Muscle of leg (tissue), 11 donors: ENCODE data around the gene SPDEF. TPM values are rescaled to one million over a fixed set of nuclear protein-coding genes. Genes with fewer than 3 reads are reported as not detected.

Experiments
- DNase-seq: peaks from one replicate; pipeline ENCODE4 v3.0.0; 2013
- H3K27ac ChIP-seq: one replicate; pipeline ENCODE4 v1.5.1; 2013; ENCODE audit warnings: mild to moderate bottlenecking, low read length, control low read depth
- H3K27me3 ChIP-seq: one replicate; pipeline ENCODE4 v1.6.1; 2013; ENCODE audit warnings: low read length; ENCODE audit not compliant: control insufficient read depth, insufficient read depth
- H3K36me3 ChIP-seq: one replicate; pipeline ENCODE4 v1.6.1; 2013; ENCODE audit warnings: low read length; ENCODE audit not compliant: control insufficient read depth, insufficient read depth
- H3K4me1 ChIP-seq: one replicate; pipeline ENCODE4 v1.6.1; 2013; ENCODE audit warnings: low read length; ENCODE audit not compliant: control insufficient read depth, insufficient read depth
- H3K4me3 ChIP-seq: one replicate; pipeline ENCODE4 v1.5.1; 2013; ENCODE audit warnings: low read length, control low read depth
- H3K9me3 ChIP-seq: replicated peaks from 2 replicates; pipeline ENCODE4 v1.6.1; 2013; ENCODE audit warnings: low read depth, low read length; ENCODE audit not compliant: control insufficient read depth
- WGBS: methylation state at CpG from one replicate; pipeline ENCODE4 v1.1.5; 2013; ENCODE audit warnings: missing lambda C conversion rate; ENCODE audit not compliant: insufficient coverage; 5-methylcytosine and 5-hydroxymethylcytosine counted together
- polyA plus RNA-seq, 8 donors: library from polyadenylated mRNA; unstranded; fragments of 120-200 nt; gene quantifications; one replicate each; pipeline versions ENCODE4 v1.2.1 to v1.2.3, GENCODE V29; 2013; ENCODE audit warnings: inconsistent platforms in 1 of 8, low replicate concordance in 1 of 8; ENCODE audit not compliant: insufficient read length in 8 of 8, insufficient read depth in 1 of 8
- total RNA-seq: library from RNA; stranded (reverse); fragments of 120-200 nt; gene quantifications from one replicate; pipeline ENCODE4 v1.2.4, GENCODE V29; 2013

The SPDEF gene
- total and polyA plus RNA-seq, 9 donors: 0.04 to 0.28 (median 0.11) TPM; not detected in 3

DNA sequence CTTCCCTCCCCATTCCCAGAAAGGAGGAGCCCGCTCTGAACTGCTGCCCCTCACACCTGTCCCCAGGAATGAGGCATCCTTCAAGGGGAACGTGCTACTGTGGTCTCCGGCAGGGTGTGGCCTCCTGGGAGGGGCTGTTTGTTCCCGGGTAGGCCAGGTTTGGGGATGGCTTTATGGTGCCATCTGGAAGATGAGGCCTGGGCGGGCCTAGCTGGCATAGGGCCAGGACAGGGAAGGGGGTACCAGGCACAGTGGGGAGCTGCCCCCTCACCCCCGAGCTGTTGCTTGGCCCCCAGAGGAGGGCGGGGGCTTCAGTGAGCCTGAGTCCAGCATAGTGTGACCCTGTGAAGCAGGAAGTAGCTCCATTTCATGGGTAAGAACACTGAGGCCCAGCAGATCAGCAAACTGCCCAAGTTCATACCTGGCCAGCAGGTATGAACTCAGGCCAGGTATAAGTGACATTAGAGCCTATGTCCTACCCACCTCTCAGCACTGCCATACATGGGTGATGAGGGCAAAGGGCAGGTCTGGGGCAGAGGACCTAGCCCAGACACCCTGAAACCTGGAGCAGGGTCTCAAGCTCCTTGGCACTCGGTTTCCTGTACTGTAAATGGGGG, 17.5 kb upstream of the SPDEF start:
- no peak for DNase-seq
- peaks cover 4% of the 10 kb centered on the region for H3K4me1 ChIP-seq
- no peaks in the 10 kb centered on the region for H3K9me3 ChIP-seq
- H3K4me3 ChIP-seq: no peak overlapping the region
- no peaks in the 10 kb centered on the region for H3K36me3 ChIP-seq
- 68% methylated on average over 4 of the region's 8 CpGs for WGBS
- H3K27me3 ChIP-seq: peaks cover 4% of the 10 kb centered on the region
- no peak overlapping the region for H3K27ac ChIP-seq

DNA sequence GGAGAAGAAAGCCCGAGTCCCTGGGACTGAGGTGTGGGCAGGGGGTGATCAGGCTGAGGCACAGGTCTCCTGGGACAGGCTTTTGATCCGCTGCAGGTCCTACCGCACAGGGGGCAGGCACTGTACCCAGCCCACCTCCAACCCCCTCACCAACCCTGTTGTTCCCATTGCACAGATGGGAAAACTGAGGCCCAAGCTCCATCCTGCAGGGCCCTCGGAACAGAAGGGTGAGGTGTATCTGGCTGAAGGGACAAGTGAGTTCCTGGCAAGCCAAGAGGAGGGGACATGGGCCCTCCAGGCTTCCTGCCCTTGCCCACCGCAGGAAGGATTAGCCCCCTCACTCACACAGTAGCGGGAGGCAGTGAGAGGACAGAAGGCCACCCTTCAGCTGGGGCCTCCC, 16.5 kb upstream of the SPDEF start:
- no peaks in the 10 kb centered on the region for H3K9me3 ChIP-seq

DNA sequence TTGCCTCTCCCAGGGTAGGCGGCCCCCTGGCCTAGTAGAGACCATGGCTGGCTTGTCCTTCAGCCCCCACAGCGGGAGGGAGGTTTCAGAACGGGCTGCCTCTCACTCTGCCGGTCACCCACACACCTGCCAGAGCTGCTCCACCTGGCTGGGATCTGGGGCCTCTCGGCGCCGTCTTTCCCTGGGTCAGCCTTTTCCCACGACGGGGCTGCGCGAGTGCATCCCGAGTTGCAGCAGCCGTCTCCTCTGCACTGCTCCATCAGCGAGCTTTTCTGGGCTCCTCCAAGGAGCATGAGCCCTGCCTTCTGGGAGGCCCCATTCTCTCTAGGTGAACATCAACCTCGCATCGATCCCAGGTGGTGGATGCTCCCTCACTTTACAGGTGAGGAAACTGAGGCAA, 15.9 kb upstream of the SPDEF start:
- no peak for DNase-seq

More for the DNA sequence above, 16.5 kb upstream of the SPDEF start:
- Histone ChIP-seq H3K27ac (no peak overlapping the region), H3K36me3 (no peaks in the 10 kb centered on the region), H3K4me1 (peaks cover 4% of the 10 kb centered on the region), H3K4me3 (no peak overlapping the region), H3K27me3 (peaks cover 5% of the 10 kb centered on the region)
- DNase-seq: no peak
- WGBS: no CpG with 5 or more reads among the region's 6 CpGs

DNA sequence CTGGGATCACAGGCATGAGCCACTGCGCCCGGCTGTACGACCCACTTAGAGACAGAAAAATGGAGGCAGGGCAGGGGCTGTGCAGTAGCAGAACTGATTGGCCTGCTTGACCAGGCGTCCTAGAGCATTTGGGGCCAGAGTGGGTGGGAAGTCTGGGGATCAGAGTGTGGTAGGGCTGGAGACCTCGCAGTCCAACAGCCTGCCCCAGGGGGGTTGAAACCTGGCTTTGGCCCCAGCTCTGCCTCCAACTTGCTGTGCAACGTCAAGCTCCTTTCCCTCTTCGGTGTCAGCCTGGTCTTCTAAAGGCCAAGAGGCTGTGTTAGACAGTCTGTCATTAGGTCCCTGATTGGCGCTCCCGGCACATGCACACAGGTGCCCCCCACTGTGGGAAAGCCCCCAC, 15.3 kb upstream of the SPDEF start:
- H3K9me3 ChIP-seq: no peaks in the 10 kb centered on the region
- 50% methylated on average over 9 of the region's 9 CpGs for WGBS
- peak; percentile 52 for DNase-seq
- H3K4me1 ChIP-seq: peaks cover 4% of the 10 kb centered on the region
- H3K27ac ChIP-seq: no peak overlapping the region
- H3K36me3 ChIP-seq: no peaks in the 10 kb centered on the region
- H3K27me3 ChIP-seq: peaks cover 12% of the 10 kb centered on the region
- H3K4me3 ChIP-seq: no peak overlapping the region

More for the DNA sequence above, 15.9 kb upstream of the SPDEF start:
- WGBS: 49% methylated on average over 14 of the region's 16 CpGs
- H3K36me3 ChIP-seq: no peaks in the 10 kb centered on the region
- peaks cover 8% of the 10 kb centered on the region for H3K27me3 ChIP-seq
- H3K9me3 ChIP-seq: no peaks in the 10 kb centered on the region
- H3K27ac ChIP-seq: no peak overlapping the region
- H3K4me1 ChIP-seq: peaks cover 4% of the 10 kb centered on the region
- H3K4me3 ChIP-seq: no peak overlapping the region

DNA sequence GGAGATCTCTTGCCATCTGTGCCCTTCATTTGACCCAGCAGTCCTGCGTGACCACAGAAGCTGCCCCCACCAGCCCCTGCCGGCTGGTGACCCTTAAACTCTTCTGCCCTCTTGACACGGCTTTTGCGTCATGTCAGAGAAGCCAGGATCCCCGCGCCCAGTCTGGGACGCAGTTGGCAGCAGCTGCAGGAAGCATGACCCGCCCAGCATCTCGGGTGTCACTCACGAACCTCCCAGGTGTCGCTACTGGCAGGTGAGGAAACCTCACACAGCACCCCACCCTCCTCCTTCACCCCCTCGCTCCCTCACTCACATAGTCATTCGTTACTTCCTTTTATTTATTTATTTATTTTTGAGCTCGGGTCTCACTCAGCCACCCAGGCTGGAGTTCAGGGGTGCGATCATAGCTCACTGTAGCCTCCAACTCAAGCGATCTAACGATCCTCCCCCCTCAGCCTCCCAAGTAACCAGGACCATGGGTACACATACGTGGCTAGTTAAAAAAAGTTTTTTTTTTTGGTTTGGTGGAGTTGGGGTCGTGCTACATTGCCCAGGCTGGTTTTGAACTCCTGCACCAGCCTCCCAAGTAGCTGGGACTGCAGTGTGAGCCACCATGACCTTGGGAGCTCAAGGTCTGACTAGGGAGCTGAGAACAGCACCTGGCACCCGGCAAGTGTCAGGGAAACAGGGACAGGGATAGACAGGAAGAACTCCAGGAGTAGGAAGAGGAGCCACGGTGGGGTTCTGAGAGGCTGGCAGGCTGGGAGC, 14.1 kb upstream of the SPDEF start:
- no peaks in the 10 kb centered on the region for H3K36me3 ChIP-seq
- no peaks in the 10 kb centered on the region for H3K9me3 ChIP-seq
- WGBS: 71% methylated on average over 18 of the region's 21 CpGs
- DNase-seq: no peak
- no peak overlapping the region for H3K27ac ChIP-seq
- peaks cover 12% of the 10 kb centered on the region for H3K27me3 ChIP-seq
- H3K4me3 ChIP-seq: no peak overlapping the region
- peaks cover 4% of the 10 kb centered on the region for H3K4me1 ChIP-seq

DNA sequence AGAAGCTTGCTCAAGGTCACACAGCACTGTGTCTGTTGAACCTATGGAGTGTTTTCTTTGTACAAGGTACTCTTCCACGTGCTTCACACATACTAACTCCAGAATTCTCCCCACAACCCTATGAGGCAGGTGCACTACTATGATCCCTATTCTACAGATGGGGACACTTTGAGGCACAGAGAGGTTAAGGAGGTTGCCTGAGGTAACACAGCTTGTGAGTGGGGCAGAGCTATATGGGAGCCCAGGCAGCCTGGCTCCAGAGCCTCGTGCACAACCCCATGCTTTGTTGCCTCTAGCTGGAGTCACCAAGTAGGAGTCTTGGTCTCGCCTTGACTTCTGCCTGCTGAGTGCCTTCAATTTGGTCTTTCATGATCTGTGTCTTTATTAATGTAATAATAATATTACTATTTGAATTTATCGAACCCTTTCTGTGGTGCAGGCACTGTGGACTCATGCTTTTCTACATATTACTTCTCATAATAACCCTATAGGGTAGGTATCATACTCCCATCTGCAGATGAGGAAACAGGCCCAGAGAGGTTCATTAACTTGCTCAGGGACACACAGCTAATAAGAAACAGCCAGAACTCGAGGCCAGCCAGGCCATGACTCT, 13.3 kb upstream of the SPDEF start:
- H3K4me1 ChIP-seq: peaks cover 4% of the 10 kb centered on the region
- DNase-seq: no peak
- no peak overlapping the region for H3K4me3 ChIP-seq
- no peaks in the 10 kb centered on the region for H3K36me3 ChIP-seq
- peaks cover 12% of the 10 kb centered on the region for H3K27me3 ChIP-seq
- no peaks in the 10 kb centered on the region for H3K9me3 ChIP-seq
- H3K27ac ChIP-seq: no peak overlapping the region
- 60% methylated on average over 1 of the region's 5 CpGs for WGBS

DNA sequence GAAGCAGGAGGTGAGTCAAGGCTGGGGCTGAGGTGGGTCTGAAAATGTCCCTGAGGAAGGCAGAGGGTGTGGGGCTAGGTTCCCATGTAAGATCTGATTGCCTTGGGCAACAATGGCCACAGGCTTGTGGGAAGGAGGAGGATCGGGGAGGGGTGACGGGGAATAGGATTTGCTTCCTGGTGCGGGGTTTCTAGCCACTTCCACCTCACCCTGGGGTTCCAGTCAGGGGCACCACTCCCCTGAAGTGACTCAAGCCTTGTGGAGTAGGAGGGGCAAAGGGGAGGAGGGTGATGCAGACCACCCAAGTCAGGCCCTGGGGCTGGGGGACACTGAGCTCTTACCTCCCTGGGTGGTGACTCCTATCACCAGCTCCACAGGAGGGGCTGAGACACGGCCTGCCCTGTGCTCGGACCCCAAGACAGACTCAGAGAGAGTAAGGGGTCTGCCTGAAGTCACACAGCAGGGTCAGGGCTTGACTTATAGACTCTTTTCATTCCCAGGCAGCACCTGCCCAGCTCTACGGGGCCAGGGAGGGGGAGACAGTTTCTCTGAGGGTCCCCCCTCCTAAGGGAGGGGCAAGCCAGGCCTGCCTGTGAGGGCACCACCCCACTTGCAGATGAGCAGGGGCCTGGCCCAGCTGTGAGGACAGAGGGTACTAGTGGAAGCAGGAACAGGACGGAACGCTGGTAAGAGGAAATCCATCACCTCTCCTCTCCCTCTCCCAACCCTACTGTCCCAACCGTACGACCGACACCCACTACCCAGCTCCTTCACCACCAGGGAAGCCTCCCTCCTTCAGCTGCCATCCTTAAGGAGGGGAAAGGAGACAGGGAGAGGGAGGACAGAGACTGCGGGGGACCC, 12.4 kb upstream of the SPDEF start:
- Histone ChIP-seq H3K27ac (no peak overlapping the region), H3K4me1 (peaks cover 4% of the 10 kb centered on the region), H3K36me3 (no peaks in the 10 kb centered on the region), H3K9me3 (no peaks in the 10 kb centered on the region), H3K27me3 (peaks cover 12% of the 10 kb centered on the region), H3K4me3 (no peak overlapping the region)
- no CpG with 5 or more reads among the region's 12 CpGs for WGBS
- DNase-seq: no peak

DNA sequence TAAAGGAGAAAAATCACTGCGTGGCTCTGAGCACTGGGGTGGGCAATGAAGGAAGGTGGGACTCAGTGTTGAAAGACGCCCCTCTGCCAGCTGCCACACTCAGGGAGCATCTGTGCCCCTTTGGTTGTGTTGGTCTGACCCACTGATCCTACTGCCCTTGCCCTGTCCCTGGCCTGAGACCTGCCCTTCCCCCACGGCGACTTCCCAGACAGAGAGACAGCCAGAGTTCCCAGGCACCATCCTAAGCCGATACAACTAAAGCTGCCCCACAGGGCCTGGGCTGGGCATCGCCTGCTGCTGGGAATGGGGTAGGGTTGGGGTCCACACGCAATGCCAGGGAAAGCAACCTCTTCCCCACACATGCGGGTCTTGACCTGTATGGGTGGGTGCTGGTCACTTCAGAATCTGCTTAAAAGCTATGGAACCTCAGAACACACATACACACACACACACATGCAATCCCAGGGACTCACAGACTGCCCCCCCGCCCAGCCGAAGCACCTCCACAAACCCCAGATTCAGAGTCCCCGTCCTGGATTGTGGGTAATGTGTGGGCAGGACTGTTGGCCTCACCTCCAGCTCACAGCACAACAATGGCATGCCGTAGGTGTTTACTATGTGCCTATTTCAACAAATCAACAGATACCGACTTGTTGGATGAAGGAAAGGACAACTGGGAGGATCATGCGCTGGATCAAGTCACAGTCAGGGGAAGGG, 10.9 kb upstream of the SPDEF start:
- no peak overlapping the region for H3K27ac ChIP-seq
- H3K27me3 ChIP-seq: peaks cover 12% of the 10 kb centered on the region
- 74% methylated on average over 4 of the region's 14 CpGs for WGBS

DNA sequence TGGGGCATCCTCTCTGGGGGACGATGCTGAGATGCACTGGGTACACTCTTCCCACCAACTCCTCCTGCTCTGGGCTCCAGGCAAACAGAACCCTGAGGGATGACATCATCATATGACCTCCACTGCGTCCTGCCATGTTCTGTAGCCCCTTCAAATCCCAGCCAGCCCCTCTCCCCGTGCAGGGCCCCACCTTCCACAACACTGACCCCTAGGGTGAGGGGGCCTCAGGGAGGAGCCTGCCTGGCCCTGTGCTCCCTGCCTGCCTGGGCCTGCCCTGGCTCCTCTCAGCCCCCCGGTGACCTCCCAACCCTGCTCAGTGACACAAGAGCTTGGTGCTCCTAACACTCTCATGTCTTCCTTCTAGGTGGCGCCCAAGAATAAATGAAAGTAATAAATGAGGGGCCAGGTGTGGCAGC, 9.6 kb upstream of the SPDEF start:
- Histone ChIP-seq H3K4me1 (no peaks in the 10 kb centered on the region), H3K9me3 (no peaks in the 10 kb centered on the region), H3K36me3 (no peaks in the 10 kb centered on the region), H3K27ac (no peak overlapping the region), H3K4me3 (no peak overlapping the region), H3K27me3 (peaks cover 12% of the 10 kb centered on the region)
- no peak for DNase-seq
- WGBS: 43% methylated on average over 2 of the region's 5 CpGs

More for the DNA sequence above, 10.9 kb upstream of the SPDEF start:
- Histone ChIP-seq H3K4me1 (peaks cover 4% of the 10 kb centered on the region), H3K4me3 (no peak overlapping the region), H3K36me3 (no peaks in the 10 kb centered on the region), H3K9me3 (no peaks in the 10 kb centered on the region)
- DNase-seq: no peak
